CD4-positive, alpha-beta T cell treated with Interleukin-15 for 4 hours (primary cell): ENCODE data around the gene B3GALT5.

Source experiments
- DNase-seq: peaks from one replicate; pipeline ENCODE4 v3.0.0-alpha.2; 2020; ENCODE audit warnings: low spot score

Gene B3GALT5

DNA sequence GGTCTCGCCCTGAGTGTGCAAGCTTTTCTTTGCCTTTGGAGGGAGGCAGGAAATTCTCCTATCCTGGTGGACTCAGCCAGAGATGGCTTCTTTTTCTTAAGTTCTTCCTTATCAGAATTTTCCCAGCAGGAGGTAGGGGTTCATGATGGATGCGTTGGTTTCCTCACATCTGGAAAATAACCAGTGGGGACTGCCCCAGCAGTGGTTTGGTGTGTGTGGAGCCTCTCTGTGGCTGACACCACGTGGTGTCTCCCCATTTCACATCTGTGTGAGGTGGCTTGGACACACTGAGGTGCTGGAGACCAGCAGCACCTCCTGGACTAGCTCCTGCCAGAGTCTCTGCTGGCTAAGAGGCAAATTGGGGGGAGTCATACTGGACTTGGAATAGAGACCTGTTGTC, 32.6 kb downstream of the B3GALT5 start:
- DNase-seq = no peak

DNA sequence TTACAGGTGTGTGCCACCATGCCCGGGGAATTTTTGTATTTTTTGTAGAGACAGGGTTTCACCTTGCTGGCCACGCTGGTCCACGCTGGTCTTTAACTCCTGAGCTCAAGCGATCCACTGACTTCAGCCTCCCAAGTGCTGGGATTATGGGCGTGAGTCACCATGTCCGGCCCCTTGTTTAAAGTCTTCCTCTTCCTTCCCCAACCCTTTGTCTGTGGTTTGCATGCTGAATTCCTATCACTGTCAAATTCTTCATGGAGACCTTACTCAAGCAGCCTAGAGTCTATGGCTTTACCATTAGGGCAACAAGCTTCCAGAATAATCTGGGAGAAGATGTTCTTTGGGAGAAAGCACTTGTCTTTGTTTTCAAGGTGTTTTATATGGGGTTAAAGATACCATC, 34.7 kb downstream of the B3GALT5 start:
- no peak for DNase-seq

DNA sequence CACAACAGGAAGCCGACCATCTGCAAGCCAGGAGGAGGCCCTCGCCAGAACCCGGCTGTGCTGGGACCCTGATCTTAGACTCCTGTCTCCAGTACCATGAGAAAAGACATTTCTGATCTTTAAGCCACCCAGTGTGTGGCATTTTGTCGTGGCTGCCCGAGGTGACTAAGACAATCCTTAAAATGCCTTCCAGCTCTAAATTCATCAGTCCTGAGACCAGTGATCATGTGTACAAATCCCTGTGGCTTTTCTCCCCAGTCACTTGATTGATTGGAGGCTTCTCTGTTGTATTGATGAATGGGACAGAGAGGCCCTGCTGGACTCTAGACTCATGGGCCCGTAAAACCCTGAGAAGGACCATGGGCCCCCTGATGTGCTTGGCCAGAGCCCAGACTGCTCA, 36.1 kb downstream of the B3GALT5 start:
- no peak for DNase-seq

GRCh38 chr21:39649526-39649925, 36.8 kb downstream of the B3GALT5 start:
- no peak for DNase-seq

DNA sequence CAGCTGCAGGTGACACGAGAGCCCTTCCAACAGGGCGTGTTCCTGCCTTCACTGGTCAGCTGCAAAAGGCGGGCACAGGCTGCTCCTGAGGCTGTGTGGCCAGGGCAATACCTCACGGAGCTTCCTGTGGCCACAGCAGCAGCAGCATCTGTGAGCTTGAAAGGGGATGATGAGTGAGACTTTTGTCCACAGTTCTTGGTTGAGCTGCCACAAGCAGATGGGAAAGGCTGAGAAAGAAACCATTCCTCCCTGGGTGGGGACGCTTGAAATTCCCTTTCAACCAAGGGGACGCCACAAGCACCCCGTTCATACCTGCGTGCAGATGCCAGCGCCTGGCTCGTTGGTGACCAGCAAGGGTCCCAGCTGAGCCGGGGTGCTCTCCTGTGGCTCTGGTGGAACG, 37.6 kb downstream of the B3GALT5 start:
- no peak for DNase-seq

DNA sequence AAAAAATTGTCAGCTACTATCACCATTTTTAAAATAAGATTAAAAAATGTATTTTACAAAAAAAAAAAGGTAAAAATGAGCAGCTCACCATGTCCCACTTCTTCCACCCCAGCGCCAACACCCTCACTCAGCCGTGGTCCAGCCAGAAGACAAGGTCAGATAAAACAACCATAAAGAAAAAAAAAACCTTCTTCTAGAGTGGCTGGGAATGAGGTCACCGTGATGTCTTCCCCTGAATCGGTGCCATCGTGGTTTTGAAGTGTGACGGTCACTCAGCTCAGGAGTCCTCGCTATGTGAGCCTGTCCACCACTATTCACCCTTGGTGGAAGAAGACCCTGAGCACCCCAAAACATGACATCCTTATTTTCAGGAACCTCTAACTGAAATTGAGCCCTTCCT, 38.1 kb downstream of the B3GALT5 start:
- DNase-seq = no peak

GRCh38 chr21:39651206-39651605, 38.5 kb downstream of the B3GALT5 start:
- DNase-seq = no peak

GRCh38 chr21:39654951-39655350, 42.2 kb downstream of the B3GALT5 start:
- DNase-seq = no peak

- DNase-seq = no peak
Measured at GRCh38 chr21:39655589-39655988, 42.8 kb downstream of the B3GALT5 start.

DNA sequence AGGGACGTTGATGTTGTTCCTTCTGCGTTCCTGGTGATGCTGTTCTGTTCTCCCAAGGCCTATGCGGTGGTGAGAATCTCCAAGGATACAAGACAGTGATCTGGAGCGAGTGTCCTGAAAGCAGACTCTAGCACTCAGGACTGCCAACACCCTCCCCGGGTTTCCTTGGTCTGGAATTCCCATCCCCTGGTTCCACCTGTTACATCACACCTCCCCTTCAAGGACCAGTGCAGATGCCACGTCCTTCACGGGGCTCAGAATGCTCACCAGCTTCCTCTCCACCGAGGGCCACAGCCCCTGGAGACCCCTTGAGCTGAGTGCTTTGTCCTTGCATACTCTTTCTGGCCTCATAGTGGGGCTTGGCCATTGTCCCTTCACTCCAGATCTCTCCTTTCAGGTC, 43.5 kb downstream of the B3GALT5 start:
- no peak for DNase-seq

DNA sequence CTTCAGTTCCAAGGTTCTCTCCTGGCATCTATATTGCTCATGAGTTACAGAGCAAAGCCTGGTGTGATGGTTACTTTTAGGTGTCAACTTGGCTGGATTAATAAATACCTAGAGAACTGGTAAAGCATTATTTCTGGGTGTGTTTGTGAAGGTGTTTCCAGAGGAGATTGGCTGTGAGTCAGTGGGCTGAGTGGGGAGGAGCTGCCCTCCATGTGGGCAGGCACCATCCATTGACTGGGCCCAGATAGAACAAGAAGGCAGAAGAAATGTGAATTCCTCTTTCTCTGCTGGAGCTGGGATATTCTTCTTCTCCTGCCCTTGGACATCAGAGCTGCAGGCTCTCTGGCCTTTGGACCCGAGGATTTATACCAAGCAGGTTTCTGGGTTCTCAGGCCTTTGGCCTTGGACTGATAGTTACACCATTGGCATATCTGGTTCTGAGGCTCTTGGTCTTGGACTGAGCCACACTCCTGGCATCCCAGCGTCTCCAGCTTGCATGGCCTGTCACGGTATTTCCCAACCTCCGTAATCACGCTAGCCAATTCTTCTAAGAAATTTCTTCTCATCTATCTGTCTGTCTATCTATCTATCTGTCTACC, 44.5 kb downstream of the B3GALT5 start:
- DNase-seq = no peak

- DNase-seq = no peak
Measured at GRCh38 chr21:39658066-39658465, 45.3 kb downstream of the B3GALT5 start.

- no peak for DNase-seq
Measured at GRCh38 chr21:39659070-39659815, 46.5 kb downstream of the B3GALT5 start.

DNA sequence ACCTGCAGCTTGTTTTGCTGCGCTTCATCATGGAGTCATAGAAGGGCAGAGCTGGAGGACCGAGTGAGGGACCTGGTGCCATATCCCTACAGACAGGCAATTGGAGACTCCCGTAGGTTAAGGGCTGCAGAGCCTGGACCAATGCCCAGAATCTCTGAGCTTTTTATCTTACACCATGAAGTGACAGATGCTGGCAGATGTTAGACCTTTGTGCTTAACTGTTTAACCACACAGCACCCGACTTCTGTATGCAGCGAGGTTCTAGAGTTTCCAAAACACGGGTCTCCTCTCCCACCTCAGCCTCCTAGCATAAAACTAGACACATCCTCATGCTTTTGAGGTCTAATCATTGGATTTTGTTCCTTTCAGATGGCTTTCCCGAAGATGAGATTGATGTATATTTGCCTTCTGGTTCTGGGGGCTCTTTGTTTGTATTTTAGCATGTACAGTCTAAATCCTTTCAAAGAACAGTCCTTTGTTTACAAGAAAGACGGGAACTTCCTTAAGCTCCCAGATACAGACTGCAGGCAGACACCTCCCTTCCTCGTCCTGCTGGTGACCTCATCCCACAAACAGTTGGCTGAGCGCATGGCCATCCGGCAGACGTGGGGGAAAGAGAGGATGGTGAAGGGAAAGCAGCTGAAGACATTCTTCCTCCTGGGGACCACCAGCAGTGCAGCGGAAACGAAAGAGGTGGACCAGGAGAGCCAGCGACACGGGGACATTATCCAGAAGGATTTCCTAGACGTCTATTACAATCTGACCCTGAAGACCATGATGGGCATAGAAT, 47.6 kb downstream of the B3GALT5 start:
- DNase-seq = no peak

GRCh38 chr21:39661121-39661520, 48.4 kb downstream of the B3GALT5 start:
- no peak for DNase-seq

DNA sequence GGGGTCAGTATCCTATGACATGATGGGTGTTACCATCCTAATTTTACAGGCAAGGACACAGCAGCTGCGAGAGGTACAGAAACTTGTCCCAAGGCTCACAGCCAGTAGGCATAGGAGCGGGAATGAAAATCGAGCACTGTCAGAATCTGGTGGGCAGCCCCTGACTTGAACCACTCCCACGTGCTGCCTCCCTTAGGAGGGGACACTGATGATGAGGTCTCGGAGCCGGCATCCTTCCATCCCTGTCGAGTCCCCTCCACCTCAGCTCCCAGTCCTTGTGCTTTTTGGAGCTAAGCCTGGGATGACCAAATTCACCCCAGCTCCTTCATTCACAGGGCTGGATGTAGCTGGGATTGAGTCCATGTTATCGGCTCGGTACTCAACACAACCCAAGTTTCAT, 49.0 kb downstream of the B3GALT5 start:
- no peak for DNase-seq

DNA sequence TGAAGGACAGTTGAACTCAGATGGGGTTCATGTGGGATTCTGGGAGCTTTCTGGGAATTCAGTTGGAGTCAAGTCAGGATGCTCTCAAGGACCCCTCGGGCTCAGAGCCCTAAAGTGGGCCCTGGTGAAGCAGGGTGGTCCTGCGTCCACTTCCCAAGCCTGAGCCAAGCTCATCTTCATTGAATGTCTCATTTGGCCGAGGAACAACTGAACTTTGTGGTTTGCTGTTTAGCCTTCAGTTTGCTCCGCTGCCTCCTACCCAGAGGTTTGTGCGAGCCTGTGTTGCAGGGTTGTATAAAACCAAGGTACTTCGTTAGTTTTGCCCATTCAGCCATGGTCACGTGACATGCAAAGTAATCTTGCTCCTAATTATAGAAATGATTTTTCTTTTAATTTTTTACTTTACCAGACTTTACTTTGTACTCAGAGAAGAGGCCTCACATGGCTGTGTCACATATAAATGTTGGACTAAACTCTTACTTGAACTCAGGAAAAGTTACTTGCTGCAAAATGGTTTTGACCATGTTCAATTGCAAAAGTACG, 49.7 kb downstream of the B3GALT5 start:
- no peak for DNase-seq

DNA sequence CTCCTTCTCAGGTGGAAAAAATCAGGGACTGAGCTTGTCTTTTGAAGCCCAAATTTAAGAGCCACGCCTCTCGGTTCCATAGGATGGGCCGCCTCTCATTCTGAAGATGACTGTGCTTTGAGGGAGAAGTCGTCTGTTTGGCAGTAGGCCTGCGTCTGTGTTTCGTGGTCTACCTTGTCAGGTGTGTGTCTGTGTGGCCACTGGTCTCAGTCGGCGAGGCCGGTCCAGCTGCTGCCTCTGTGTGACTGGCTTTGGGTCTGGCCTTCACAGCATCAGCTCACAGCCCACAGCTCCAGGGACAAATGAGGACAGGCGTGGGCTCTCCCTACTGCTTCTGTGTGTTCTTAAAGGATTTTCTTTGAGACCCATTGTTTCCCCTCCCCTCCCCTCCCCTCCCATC, 50.3 kb downstream of the B3GALT5 start:
- no peak for DNase-seq

- no peak for DNase-seq
Measured at GRCh38 chr21:39663742-39664492, 51.2 kb downstream of the B3GALT5 start.

- DNase-seq = no peak
Measured at GRCh38 chr21:39664586-39664985, 51.8 kb downstream of the B3GALT5 start.

GRCh38 chr21:39666026-39666425, 53.3 kb downstream of the B3GALT5 start:
- DNase-seq = no peak

DNA sequence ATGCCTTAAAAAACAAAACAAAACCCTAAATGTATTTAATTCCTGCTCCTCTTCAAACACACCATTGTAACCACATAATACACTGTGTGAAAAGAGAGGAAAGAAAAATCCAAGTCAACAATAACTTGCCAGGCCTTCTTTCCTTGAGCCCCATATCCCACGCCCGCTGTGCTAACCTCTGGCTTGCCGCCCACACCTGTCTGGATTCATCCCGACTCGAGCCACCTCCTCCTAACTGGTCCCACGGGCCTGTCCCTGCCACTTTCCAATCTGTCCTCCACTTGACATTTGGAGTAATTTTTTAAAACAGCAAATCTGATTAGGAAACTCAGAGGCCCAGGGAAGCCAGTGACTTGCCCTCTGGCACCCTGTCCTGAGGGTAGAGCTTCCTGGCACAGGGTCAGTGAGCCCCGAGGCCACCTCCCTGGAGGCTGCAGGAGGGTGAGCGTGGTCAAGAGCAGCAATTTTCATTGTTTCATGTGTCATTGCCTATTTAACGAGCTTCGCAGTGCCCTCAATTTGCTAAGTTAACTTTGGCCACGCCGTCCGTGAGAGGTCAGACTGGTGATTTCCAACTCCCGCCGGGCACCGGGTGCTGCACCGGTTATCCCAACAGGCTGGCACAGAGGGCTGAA, 54.1 kb downstream of the B3GALT5 start:
- no peak for DNase-seq
